K562 (cell line): ENCODE data around the gene LRRC43. TPM values are rescaled to one million over a fixed set of nuclear protein-coding genes. Genes with fewer than 3 reads are reported as not detected.
A peak's percentile ranks its signal among the peaks of the same experiment; 100 is the strongest.

Source experiments
- ATAC-seq: fragments of 200-7000 bp; cut with Tn5 transposase; 3 replicates; pipeline ENCODE4 v1.9.1; 2020; ENCODE audit warnings: moderate library complexity
- BruUV-seq: library from RNA; stranded (reverse); fragments of 400-500 nt; replicated peaks from 2 replicates; lab custom pipeline; 2021; lab: Mats Ljungman, UMichigan
- CTCF ChIA-PET: fragments of 300-600 bp; formaldehyde crosslinking; extraction: SDS; loops from one replicate; lab custom pipeline; 2021; ENCODE audit warnings: low intra/inter-chr PET ratio; lab: Yijun Ruan, JAX
- POLR2A ChIA-PET: fragments of 300-600, 350-650 bp; sonication (Branson Sonifier 250); formaldehyde crosslinking; extraction: SDS; loops from one replicate; lab custom pipeline; 2021; ENCODE audit warnings: antibody characterized with exemption, inconsistent platforms; lab: Yijun Ruan, JAX
- DNase-seq, 4 experiments: peaks; one replicate each; pipeline versions ENCODE4 v3.0.0 to v3.0.0-alpha.2; 2011 to 2018; ENCODE audit warnings: low spot score in 3 of 4, mixed read lengths in 3 of 4; ENCODE audit errors: extremely low read depth in 1 of 4
- FAIRE-seq: peaks from 2 replicates; lab custom pipeline; 2011; peaks lifted over from hg19 to GRCh38; lab: Jason Lieb, UNC
- H2AFZ ChIP-seq: 2 replicates; pipeline ENCODE4 v1.6.0; 2011; ENCODE audit warnings: low read depth, low read length, control low read depth, inconsistent platforms
- H3K27ac ChIP-seq: fragments of 200-600 bp; 3 replicates; pipeline ENCODE4 v1.8.0; 2011; ENCODE audit warnings: low read depth, mild to moderate bottlenecking, control low read depth, inconsistent platforms, low read length, moderate library complexity, mixed read lengths; ENCODE audit errors: extremely low read depth
- H3K27me3 ChIP-seq, 2 experiments: fragments of 300-600 bp in 1 of 2; 2 replicates in 1 of 2; 3 replicates in 1 of 2; pipeline versions ENCODE4 v1.6.0 to v1.8.0; 2011; ENCODE audit warnings: inconsistent platforms in 2 of 2, low read length in 2 of 2, mild to moderate bottlenecking in 1 of 2, mixed read lengths in 1 of 2, moderate library complexity in 1 of 2; ENCODE audit not compliant: control insufficient read depth in 2 of 2, insufficient read depth in 2 of 2
- H3K36me3 ChIP-seq: fragments of 300-600 bp; 3 replicates; pipeline ENCODE4 v1.8.0; 2011; ENCODE audit warnings: mild to moderate bottlenecking, low read length, inconsistent platforms; ENCODE audit not compliant: control insufficient read depth, insufficient read depth
- H3K4me1 ChIP-seq, 2 experiments: fragments of 200-600 bp in 1 of 2; replicated peaks in 1 of 2; 2 replicates in 1 of 2; 3 replicates in 1 of 2; pipeline versions ENCODE4 v1.5.1 to v1.8.0; 2011; ENCODE audit warnings: inconsistent platforms in 2 of 2, low read length in 2 of 2, mild to moderate bottlenecking in 1 of 2, mixed read lengths in 1 of 2, moderate library complexity in 1 of 2; ENCODE audit not compliant: control insufficient read depth in 2 of 2, insufficient read depth in 2 of 2
- H3K4me2 ChIP-seq: 2 replicates; pipeline ENCODE4 v1.6.1; 2011; ENCODE audit warnings: low read length, control low read depth, inconsistent platforms, mixed read lengths; ENCODE audit not compliant: insufficient read depth
- H3K4me3 ChIP-seq: fragments of 200-600 bp; sonication (generic), shearing (Covaris generic); 2 replicates; pipeline ENCODE4 v1.5.1; 2016; ENCODE audit warnings: control low read depth, inconsistent platforms
- H3K79me2 ChIP-seq: fragments of 200-600 bp; 3 replicates; pipeline ENCODE4 v1.8.0; 2011; ENCODE audit warnings: low read length, inconsistent platforms; ENCODE audit not compliant: control insufficient read depth, insufficient read depth
- H3K9ac ChIP-seq, 2 experiments: 2 replicates each; pipeline versions ENCODE4 v1.6.0 to v1.6.1; 2011; ENCODE audit warnings: low read depth in 2 of 2, low read length in 2 of 2, control low read depth in 1 of 2, inconsistent platforms in 1 of 2, mild to moderate bottlenecking in 1 of 2, mixed read lengths in 1 of 2; ENCODE audit not compliant: insufficient read depth in 1 of 2
- H3K9me1 ChIP-seq: one replicate; pipeline ENCODE4 v1.6.0; 2011; ENCODE audit warnings: inconsistent platforms, mild to moderate bottlenecking, low read length, moderate library complexity; ENCODE audit not compliant: control insufficient read depth, insufficient read depth
- H3K9me3 ChIP-seq: replicated peaks from 2 replicates; pipeline ENCODE4 v1.5.1; 2011; ENCODE audit warnings: low read depth, low read length, inconsistent platforms; ENCODE audit not compliant: control insufficient read depth, insufficient read depth
- H4K20me1 ChIP-seq: replicated peaks from 2 replicates; pipeline ENCODE4 v1.6.1; 2011; ENCODE audit warnings: low read length, inconsistent platforms, mixed read lengths; ENCODE audit not compliant: control insufficient read depth, insufficient read depth
- EZH2 ChIP-seq: IDR thresholded peaks from 2 replicates; pipeline ENCODE4 v1.6.1; 2012; ENCODE audit warnings: low read depth, mild to moderate bottlenecking, inconsistent platforms, low read length, borderline replicate concordance
- WGBS: fragments of 100-300 bp; shearing (Covaris generic); methylation state at CpG from one replicate; pipeline ENCODE4 v1.1.6; 2016; ENCODE audit warnings: low coverage, mixed read lengths; ENCODE audit not compliant: insufficient coverage; ENCODE audit errors: missing lambda C conversion rate; 5-methylcytosine and 5-hydroxymethylcytosine counted together
- in situ Hi-C: fragments of 300-500 bp; cut with MboI; formaldehyde crosslinking; loops from 4 replicates; pipeline ENCODE4 v1.15.0; 2018; ENCODE audit warnings: inconsistent platforms, mixed read lengths
- intact Hi-C: fragments of 100-400 bp; cut with micrococcal nuclease; formaldehyde crosslinking; loops from 2 replicates; pipeline ENCODE4 v1.14.2; 2022
- polyA plus RNA-seq, 8 experiments: library from polyadenylated mRNA; depleted of rRNA in 4 of 8; stranded (reverse) in 5 of 8; unstranded in 3 of 8; fragments of >200 nt; fragmentation: Nextera tagmentation in 2 of 8; fragmentation: Illumina TruSeq in 1 of 8; extraction: Ambion mirVana in 2 of 8; extraction: Trizol in 1 of 8; gene quantifications; 2 replicates each; pipeline versions ENCODE4 v1.2.1 to v1.2.3, GENCODE V29; 2011 to 2014; ENCODE audit warnings: inconsistent platforms in 1 of 8, missing spikeins in 1 of 8
- total RNA-seq, 7 experiments: library from RNA; depleted of rRNA in 6 of 7; stranded (reverse); fragments of >200 nt in 6 of 7; fragmentation: Illumina TruSeq in 2 of 7; extraction: Trizol in 2 of 7; gene quantifications; 2 replicates each; pipeline versions ENCODE4 v1.2.1 to v1.2.3, GENCODE V29; 2011 to 2021; ENCODE audit warnings: low replicate concordance in 1 of 7
- TF ChIP-seq, protein P1 (sequence below): fragments of 450-650 bp; IDR thresholded peaks from 2 replicates; pipeline ENCODE4 v1.6.1; 2016; ENCODE audit warnings: mild to moderate bottlenecking

Gene LRRC43
- total and polyA plus RNA-seq, 9 of the 15 experiments (the other 6 are each of a cell fraction or from before 2014, with no cell fraction given): 0.19 TPM; not detected in 8

DNA sequence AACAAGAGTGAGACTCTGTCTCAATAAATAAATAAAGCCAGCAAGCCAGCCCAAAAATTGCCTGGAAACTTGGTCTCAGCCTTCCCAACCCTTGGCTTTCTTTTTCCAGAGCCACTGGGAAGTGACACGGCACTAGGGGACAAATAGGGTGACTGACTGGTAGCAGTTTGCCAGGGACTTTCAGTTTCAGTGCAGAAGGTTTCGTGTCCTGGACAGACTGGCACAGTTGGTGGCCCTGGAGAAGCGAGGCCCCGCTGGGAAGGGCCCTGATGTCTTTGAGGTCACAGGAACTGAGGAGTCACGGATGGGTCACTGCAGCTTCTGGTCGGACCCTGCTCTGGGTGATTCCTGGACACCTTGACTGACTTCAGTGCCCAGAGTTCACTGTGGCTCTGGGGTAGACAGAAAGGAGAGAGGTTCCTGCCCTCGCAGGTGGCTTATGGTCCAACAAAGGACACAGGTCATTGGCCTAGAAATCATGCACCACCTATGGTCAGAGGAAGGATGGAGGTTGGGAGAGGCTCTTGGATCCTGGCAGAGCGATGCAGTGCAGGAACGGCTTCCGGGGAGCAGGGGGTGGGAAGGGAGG is 2.7 kb downstream of the LRRC43 start:
- DNase-seq: peak in 1 of 4 experiments; percentile 2
- peak overlapping the region in 1 of 2 experiments; percentile 32; a peak in 1 of 4 replicates for H3K9ac ChIP-seq
- no peaks in the 10 kb centered on the region for H3K79me2 ChIP-seq
- no TSS peak for BruUV-seq
- no peaks in the 10 kb centered on the region for H3K9me3 ChIP-seq
- no peaks in the 10 kb centered on the region for H3K9me1 ChIP-seq
- POLR2A ChIA-PET: no interaction called here
- no peak for ATAC-seq
- in situ Hi-C loops (no loop called here), intact Hi-C loops (no loop called here)
- no peak for FAIRE-seq
- no peaks in the 10 kb centered on the region for H4K20me1 ChIP-seq
- no peak overlapping the region for H3K4me2 ChIP-seq
- no peak overlapping the region for H3K4me3 ChIP-seq
- peaks cover 0 to 14% of the 10 kb centered on the region in 2 experiments; a peak in 2 of 5 replicates for H3K4me1 ChIP-seq
- H3K27me3 ChIP-seq: no peaks in the 10 kb centered on the region
- CTCF ChIA-PET: no interaction called here
- H2AFZ ChIP-seq: no peak overlapping the region
- no peaks in the 10 kb centered on the region for H3K36me3 ChIP-seq
- WGBS: 51% methylated on average over 10 of the region's 10 CpGs
- no peak for TF ChIP-seq EZH2
- TF ChIP-seq, protein P1, sequence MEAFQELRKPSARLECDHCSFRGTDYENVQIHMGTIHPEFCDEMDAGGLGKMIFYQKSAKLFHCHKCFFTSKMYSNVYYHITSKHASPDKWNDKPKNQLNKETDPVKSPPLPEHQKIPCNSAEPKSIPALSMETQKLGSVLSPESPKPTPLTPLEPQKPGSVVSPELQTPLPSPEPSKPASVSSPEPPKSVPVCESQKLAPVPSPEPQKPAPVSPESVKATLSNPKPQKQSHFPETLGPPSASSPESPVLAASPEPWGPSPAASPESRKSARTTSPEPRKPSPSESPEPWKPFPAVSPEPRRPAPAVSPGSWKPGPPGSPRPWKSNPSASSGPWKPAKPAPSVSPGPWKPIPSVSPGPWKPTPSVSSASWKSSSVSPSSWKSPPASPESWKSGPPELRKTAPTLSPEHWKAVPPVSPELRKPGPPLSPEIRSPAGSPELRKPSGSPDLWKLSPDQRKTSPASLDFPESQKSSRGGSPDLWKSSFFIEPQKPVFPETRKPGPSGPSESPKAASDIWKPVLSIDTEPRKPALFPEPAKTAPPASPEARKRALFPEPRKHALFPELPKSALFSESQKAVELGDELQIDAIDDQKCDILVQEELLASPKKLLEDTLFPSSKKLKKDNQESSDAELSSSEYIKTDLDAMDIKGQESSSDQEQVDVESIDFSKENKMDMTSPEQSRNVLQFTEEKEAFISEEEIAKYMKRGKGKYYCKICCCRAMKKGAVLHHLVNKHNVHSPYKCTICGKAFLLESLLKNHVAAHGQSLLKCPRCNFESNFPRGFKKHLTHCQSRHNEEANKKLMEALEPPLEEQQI: no peak
- no peak overlapping the region for H3K27ac ChIP-seq
